ENCODE results near the gene CHKB.

Gene CHKB

GRCh38 chr22:50584106-50585096 lies 1.8 kb upstream of the CHKB start:
- TF ChIP-seq ZBTB7A (IDR thresholded peaks at IDR 0.05; ENCODE audit: low read depth) (no peak), CEBPB (IDR thresholded peaks at IDR 0.05) (no peak), RAD21 (IDR thresholded peaks at IDR 0.05; ENCODE audit: low read depth) (no peak), MAX (IDR thresholded peaks at IDR 0.05) (no peak), FOXM1 (IDR thresholded peaks at IDR 0.05; ENCODE audit: borderline replicate concordance, low read depth) (no peak), TEAD4 (IDR thresholded peaks at IDR 0.05) (no peak; the same call in 1 of the 2 replicates), REST (IDR thresholded peaks at IDR 0.05; ENCODE audit: low read depth) (no peak), YY1 (IDR thresholded peaks at IDR 0.05; ENCODE audit: low read depth) (no peak), NFIC (IDR thresholded peaks at IDR 0.05) (no peak), TAF1 (IDR thresholded peaks at IDR 0.05; ENCODE audit: low read depth) (no peak), EP300 (IDR thresholded peaks at IDR 0.05; ENCODE audit: borderline replicate concordance) (no peak), USF1 (IDR thresholded peaks at IDR 0.05) (no peak), CREB1 (IDR thresholded peaks at IDR 0.05; ENCODE audit: low read depth) (no peak), TCF12 (IDR thresholded peaks at IDR 0.05; ENCODE audit: low read depth) (no peak)

GRCh38 chr22:50583294-50583861 lies 729 bp upstream of the CHKB start:
- TF ChIP-seq ZBTB7A (IDR thresholded peaks at IDR 0.05; ENCODE audit: low read depth) (no peak), USF1 (IDR thresholded peaks at IDR 0.05) (no peak), EGR1 (IDR thresholded peaks at IDR 0.05) (no peak), YY1 (IDR thresholded peaks at IDR 0.05; ENCODE audit: low read depth) (no peak), TCF12 (IDR thresholded peaks at IDR 0.05; ENCODE audit: low read depth) (no peak), CEBPB (IDR thresholded peaks at IDR 0.05) (no peak), TEAD4 (IDR thresholded peaks at IDR 0.05) (no peak), TAF1 (IDR thresholded peaks at IDR 0.05; ENCODE audit: low read depth) (no peak), REST (IDR thresholded peaks at IDR 0.05; ENCODE audit: low read depth) (no peak), RAD21 (IDR thresholded peaks at IDR 0.05; ENCODE audit: low read depth) (no peak; the same call in 1 of the 2 replicates), EP300 (IDR thresholded peaks at IDR 0.05; ENCODE audit: borderline replicate concordance) (no peak), CREB1 (IDR thresholded peaks at IDR 0.05; ENCODE audit: low read depth) (no peak), FOXM1 (IDR thresholded peaks at IDR 0.05; ENCODE audit: borderline replicate concordance, low read depth) (no peak), MAX (IDR thresholded peaks at IDR 0.05) (no peak), NFIC (IDR thresholded peaks at IDR 0.05) (no peak)

- TF ChIP-seq FOXM1 (IDR thresholded peaks at IDR 0.05; ENCODE audit: borderline replicate concordance, low read depth) (no peak), TCF12 (IDR thresholded peaks at IDR 0.05; ENCODE audit: low read depth) (0 out of 2 replicates have a peak, but pooled peaks have one; percentile 28)
Measured at GRCh38 chr22:50581950-50582492, 628 bp downstream of the CHKB start.

- no peak for TF ChIP-seq NFIC (IDR thresholded peaks at IDR 0.05)
- no peak for TF ChIP-seq TCF12 (IDR thresholded peaks at IDR 0.05; ENCODE audit: low read depth)
- no peak for TF ChIP-seq USF1 (IDR thresholded peaks at IDR 0.05)
- no peak for TF ChIP-seq CEBPB (IDR thresholded peaks at IDR 0.05)
Measured at GRCh38 chr22:50581031-50581949, 1.4 kb downstream of the CHKB start.

Data from Ishikawa (cell line).